ENCODE data around the gene CDK14. TPM values are rescaled to one million over a fixed set of nuclear protein-coding genes. Genes with fewer than 3 reads are reported as not detected.
A peak's percentile ranks its signal among the peaks of the same experiment; 100 is the strongest.

The CDK14 gene
- total RNA-seq, 1 donor: 39.1 TPM

DNA sequence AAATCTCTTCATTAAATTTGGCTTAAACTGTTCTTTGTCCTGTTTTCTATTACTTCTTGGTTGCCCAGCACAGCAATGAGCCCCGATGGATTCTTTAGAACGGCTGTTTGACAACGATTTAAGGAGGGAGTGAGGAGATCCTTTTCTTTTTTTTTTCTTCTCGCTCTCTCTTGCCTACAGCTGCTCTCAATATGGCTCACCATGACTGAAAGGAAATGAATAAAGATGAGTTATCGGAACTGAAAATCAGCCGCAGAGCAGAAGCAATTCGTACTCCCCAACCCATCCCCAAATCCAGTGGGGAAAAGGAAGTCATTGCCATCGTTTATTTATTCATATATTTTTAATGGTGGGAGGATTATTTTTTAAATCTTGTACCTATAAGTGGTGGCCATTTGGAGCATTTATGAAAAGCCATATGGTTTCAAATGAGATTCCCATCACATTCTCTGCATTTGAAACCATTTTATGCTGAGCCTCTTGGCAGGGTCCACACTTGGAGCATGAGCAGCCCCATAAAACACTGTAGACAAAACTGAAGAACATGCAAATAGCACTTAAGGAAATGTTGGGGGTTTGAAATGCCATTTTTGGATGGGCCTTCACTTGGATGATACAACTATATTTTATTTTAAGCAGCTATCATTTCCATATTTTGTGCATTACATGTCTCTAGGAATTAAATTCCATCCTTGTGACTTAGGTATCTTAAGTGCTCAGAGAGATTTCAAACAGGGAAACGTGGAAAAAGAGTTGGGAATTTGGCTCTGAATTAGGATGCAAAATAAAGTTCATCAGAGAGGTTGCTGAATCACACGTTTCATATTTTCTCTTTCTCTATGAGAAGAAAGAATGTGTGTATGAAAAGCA lies 560.4 kb downstream of the CDK14 start:
- Histone ChIP-seq H3K4me3 (ENCODE audit: insufficient read depth, low read length) (no peak overlapping the region), H3K4me1 (ENCODE audit: insufficient read depth, low read length) (peaks cover 12% of the 10 kb centered on the region), H3K36me3 (ENCODE audit: insufficient read depth, low read length) (no peaks in the 10 kb centered on the region), H3K27ac (ENCODE audit: low read depth, low read length) (peak overlapping the region; percentile 39), H2AFZ (ENCODE audit: low read length) (no peak overlapping the region), H3K4me2 (ENCODE audit: insufficient read depth, low read length) (no peak overlapping the region), H4K20me1 (ENCODE audit: insufficient read depth, low read length) (no peaks in the 10 kb centered on the region), H3K79me2 (ENCODE audit: insufficient read depth, low read length) (no peaks in the 10 kb centered on the region), H3K9me3 (ENCODE audit: low read depth, low read length) (no peaks in the 10 kb centered on the region), H3K27me3 (ENCODE audit: insufficient read depth, low read length) (no peaks in the 10 kb centered on the region)
- DNase-seq (ENCODE audit: insufficient read length, low spot score, missing footprints): no peak
- TF ChIP-seq, protein P1, sequence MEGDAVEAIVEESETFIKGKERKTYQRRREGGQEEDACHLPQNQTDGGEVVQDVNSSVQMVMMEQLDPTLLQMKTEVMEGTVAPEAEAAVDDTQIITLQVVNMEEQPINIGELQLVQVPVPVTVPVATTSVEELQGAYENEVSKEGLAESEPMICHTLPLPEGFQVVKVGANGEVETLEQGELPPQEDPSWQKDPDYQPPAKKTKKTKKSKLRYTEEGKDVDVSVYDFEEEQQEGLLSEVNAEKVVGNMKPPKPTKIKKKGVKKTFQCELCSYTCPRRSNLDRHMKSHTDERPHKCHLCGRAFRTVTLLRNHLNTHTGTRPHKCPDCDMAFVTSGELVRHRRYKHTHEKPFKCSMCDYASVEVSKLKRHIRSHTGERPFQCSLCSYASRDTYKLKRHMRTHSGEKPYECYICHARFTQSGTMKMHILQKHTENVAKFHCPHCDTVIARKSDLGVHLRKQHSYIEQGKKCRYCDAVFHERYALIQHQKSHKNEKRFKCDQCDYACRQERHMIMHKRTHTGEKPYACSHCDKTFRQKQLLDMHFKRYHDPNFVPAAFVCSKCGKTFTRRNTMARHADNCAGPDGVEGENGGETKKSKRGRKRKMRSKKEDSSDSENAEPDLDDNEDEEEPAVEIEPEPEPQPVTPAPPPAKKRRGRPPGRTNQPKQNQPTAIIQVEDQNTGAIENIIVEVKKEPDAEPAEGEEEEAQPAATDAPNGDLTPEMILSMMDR (IDR thresholded peaks at IDR 0.05; ENCODE audit: extremely low read depth, low read depth, low read length): no peak

DNA sequence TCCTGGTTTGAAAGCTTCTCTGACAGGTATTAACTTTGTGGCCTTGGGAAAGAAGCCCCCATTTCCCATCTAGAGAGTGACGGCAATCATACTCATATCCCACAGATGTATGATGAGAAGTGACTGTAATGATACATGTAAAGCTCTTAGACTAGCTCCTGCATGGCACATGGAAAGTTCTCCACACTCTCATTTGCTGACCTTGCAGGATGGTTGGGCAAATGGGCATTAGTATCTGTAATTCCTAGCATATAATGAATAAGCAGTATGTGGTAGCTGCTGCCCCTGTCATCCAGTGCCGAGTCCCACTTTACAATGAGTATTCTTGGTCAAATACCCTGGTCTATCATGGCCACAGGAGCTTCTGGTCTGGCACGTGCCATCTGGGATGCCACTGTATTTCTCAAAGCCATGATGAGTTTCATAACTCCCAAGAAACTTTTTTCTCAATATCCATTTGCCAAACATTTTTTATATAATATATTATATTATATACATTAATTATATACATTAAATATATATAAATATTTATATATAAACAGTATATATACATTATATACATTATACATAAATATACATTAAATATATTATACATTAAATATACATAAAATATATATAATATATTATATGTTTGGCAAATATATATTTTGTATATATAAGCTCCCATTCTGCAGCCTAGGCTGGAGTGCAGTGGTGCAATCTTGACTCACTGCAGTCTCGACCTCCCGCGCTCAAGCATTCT lies 561.6 kb downstream of the CDK14 start:
- Histone ChIP-seq H3K4me3 (ENCODE audit: insufficient read depth, low read length) (no peak overlapping the region), H3K79me2 (ENCODE audit: insufficient read depth, low read length) (no peaks in the 10 kb centered on the region), H3K27me3 (ENCODE audit: insufficient read depth, low read length) (no peaks in the 10 kb centered on the region), H2AFZ (ENCODE audit: low read length) (no peak overlapping the region), H3K4me2 (ENCODE audit: insufficient read depth, low read length) (no peak overlapping the region), H3K9me3 (ENCODE audit: low read depth, low read length) (no peaks in the 10 kb centered on the region), H3K27ac (ENCODE audit: low read depth, low read length) (peak overlapping the region; percentile 39), H3K36me3 (ENCODE audit: insufficient read depth, low read length) (no peaks in the 10 kb centered on the region), H3K4me1 (ENCODE audit: insufficient read depth, low read length) (peaks cover 12% of the 10 kb centered on the region), H4K20me1 (ENCODE audit: insufficient read depth, low read length) (no peaks in the 10 kb centered on the region)
- DNase-seq (ENCODE audit: insufficient read length, low spot score, missing footprints): no peak
- TF ChIP-seq, protein P1 (IDR thresholded peaks at IDR 0.05; ENCODE audit: extremely low read depth, low read depth, low read length): no peak

DNA sequence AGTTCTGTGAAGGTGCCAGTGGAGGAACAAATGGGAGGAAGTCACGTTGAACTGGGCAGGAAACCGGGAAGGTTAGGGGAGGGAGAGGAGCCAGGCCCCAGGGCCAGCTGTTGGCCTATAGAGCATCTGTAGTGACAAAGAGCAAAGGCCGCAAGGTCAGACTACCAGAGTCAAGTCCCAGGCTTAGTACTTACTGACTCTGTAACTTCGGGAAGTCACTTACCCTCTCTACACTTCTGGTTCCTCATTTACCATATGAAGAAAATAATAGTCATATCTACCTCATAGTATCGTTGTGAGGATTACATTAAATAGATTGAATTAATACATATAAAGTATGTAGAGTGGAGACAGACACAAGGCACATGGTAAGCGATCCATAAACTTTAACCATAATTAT lies 566.3 kb downstream of the CDK14 start:
- TF ChIP-seq, protein P1 (IDR thresholded peaks at IDR 0.05; ENCODE audit: extremely low read depth, low read depth, low read length): no peak
- Histone ChIP-seq H3K9me3 (ENCODE audit: low read depth, low read length) (no peaks in the 10 kb centered on the region), H2AFZ (ENCODE audit: low read length) (no peak overlapping the region), H4K20me1 (ENCODE audit: insufficient read depth, low read length) (no peaks in the 10 kb centered on the region), H3K27ac (ENCODE audit: low read depth, low read length) (no peak overlapping the region), H3K4me3 (ENCODE audit: insufficient read depth, low read length) (no peak overlapping the region), H3K27me3 (ENCODE audit: insufficient read depth, low read length) (no peaks in the 10 kb centered on the region), H3K4me2 (ENCODE audit: insufficient read depth, low read length) (no peak overlapping the region), H3K4me1 (ENCODE audit: insufficient read depth, low read length) (peaks cover 27% of the 10 kb centered on the region), H3K79me2 (ENCODE audit: insufficient read depth, low read length) (no peaks in the 10 kb centered on the region), H3K36me3 (ENCODE audit: insufficient read depth, low read length) (no peaks in the 10 kb centered on the region)
- no peak for DNase-seq (ENCODE audit: insufficient read length, low spot score, missing footprints)

DNA sequence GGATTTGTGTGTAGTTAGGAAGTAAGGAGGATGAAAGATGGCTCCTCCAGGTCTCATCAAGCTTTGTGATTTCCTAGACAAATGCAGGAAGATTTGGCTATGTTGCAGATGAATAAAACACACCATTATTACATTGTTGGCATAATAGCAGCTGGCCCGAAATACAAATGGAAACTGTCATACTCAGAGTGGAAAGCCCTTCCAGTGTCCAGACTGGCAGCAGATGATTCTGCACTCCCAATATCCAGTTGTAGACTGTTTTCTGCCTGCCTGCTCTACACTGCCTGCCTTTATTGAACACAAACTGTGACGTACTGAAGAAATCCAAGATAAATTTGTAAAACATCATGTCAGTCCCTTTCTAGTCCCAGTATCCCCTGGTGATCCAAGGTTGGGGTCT lies 568.4 kb downstream of the CDK14 start:
- peak; percentile 52 for DNase-seq (ENCODE audit: insufficient read length, low spot score, missing footprints)
- no peaks in the 10 kb centered on the region for H3K27me3 ChIP-seq (ENCODE audit: insufficient read depth, low read length)
- H3K4me3 ChIP-seq (ENCODE audit: insufficient read depth, low read length): peak overlapping the region; percentile 10
- peak overlapping the region; percentile 91 for H3K27ac ChIP-seq (ENCODE audit: low read depth, low read length)
- peak overlapping the region; percentile 77 for H3K4me2 ChIP-seq (ENCODE audit: insufficient read depth, low read length)
- no peaks in the 10 kb centered on the region for H3K79me2 ChIP-seq (ENCODE audit: insufficient read depth, low read length)
- H2AFZ ChIP-seq (ENCODE audit: low read length): no peak overlapping the region
- no peaks in the 10 kb centered on the region for H3K9me3 ChIP-seq (ENCODE audit: low read depth, low read length)
- no peaks in the 10 kb centered on the region for H4K20me1 ChIP-seq (ENCODE audit: insufficient read depth, low read length)
- H3K4me1 ChIP-seq (ENCODE audit: insufficient read depth, low read length): peaks cover 27% of the 10 kb centered on the region
- H3K36me3 ChIP-seq (ENCODE audit: insufficient read depth, low read length): no peaks in the 10 kb centered on the region
- TF ChIP-seq, protein P1 (IDR thresholded peaks at IDR 0.05; ENCODE audit: extremely low read depth, low read depth, low read length): no peak
